DOHH2 (cell line): Measurements from ENCODE around the gene PKD2L2.

Experiments
- H3F3A ChIP-seq: fragments of 200-600 bp; sonication (generic), shearing (Covaris generic); 2 replicates; pipeline ENCODE4 v1.6.0; 2016; ENCODE audit warnings: antibody characterized with exemption, mild to moderate bottlenecking; ENCODE audit not compliant: control insufficient read depth, insufficient read depth
- H3K27ac ChIP-seq: fragments of 200-600 bp; sonication (generic); 2 replicates; pipeline ENCODE4 v1.5.1; 2014; ENCODE audit warnings: low read depth, mild to moderate bottlenecking, low read length, moderate library complexity
- H3K27me3 ChIP-seq: fragments of 200-600 bp; sonication (generic); 2 replicates; pipeline ENCODE4 v1.6.1; 2014; ENCODE audit warnings: mild to moderate bottlenecking, low read length, mixed read lengths; ENCODE audit not compliant: control insufficient read depth
- H3K36me3 ChIP-seq: fragments of 200-600 bp; sonication (generic); 2 replicates; pipeline ENCODE4 v1.6.1; 2014; ENCODE audit warnings: mild to moderate bottlenecking, low read length, moderate library complexity, mixed read lengths; ENCODE audit not compliant: control insufficient read depth
- H3K4me1 ChIP-seq: fragments of 200-600 bp; sonication (generic); 2 replicates; pipeline ENCODE4 v1.6.1; 2014; ENCODE audit warnings: mild to moderate bottlenecking, low read length, mixed read lengths; ENCODE audit not compliant: control insufficient read depth
- H3K4me2 ChIP-seq: fragments of 200-600 bp; sonication (generic); 2 replicates; pipeline ENCODE4 v1.6.0; 2014; ENCODE audit warnings: mild to moderate bottlenecking, low read length, moderate library complexity
- H3K4me3 ChIP-seq: fragments of 200-600 bp; sonication (generic); 2 replicates; pipeline ENCODE4 v1.5.1; 2014; ENCODE audit warnings: mild to moderate bottlenecking, low read length, mixed read lengths
- H3K79me2 ChIP-seq: fragments of 200-600 bp; sonication (generic); 2 replicates; pipeline ENCODE4 v1.6.1; 2014; ENCODE audit warnings: mild to moderate bottlenecking, low read length, mixed read lengths; ENCODE audit not compliant: control insufficient read depth
- H3K9me2 ChIP-seq: fragments of 200-600 bp; sonication (generic); replicated peaks from 2 replicates; pipeline ENCODE4 v1.6.1; 2014; ENCODE audit warnings: mild to moderate bottlenecking, low read length, mixed read lengths; ENCODE audit not compliant: control insufficient read depth
- H3K9me3 ChIP-seq: fragments of 200-600 bp; sonication (generic); 2 replicates; pipeline ENCODE4 v1.6.1; 2014; ENCODE audit warnings: antibody characterized with exemption, low read length, mixed read lengths; ENCODE audit not compliant: control insufficient read depth, insufficient read depth
- H4K20me1 ChIP-seq: fragments of 200-600 bp; sonication (generic); 2 replicates; pipeline ENCODE4 v1.6.0; 2014; ENCODE audit warnings: low read depth, mild to moderate bottlenecking, antibody characterized with exemption, low read length, moderate library complexity; ENCODE audit not compliant: control insufficient read depth, insufficient read depth
- CTCF ChIP-seq: fragments of 200-600 bp; sonication (generic); IDR thresholded peaks from one replicate; pipeline ENCODE4 v1.5.1; 2014; ENCODE audit warnings: antibody characterized with exemption, mild to moderate bottlenecking, low read depth, low read length; ENCODE audit not compliant: poor library complexity, severe bottlenecking
- EZH2phosphoT487 ChIP-seq: fragments of 200-600 bp; sonication (generic); IDR thresholded peaks from 2 replicates; pipeline ENCODE4 v1.6.1; 2017; ENCODE audit warnings: borderline replicate concordance, mild to moderate bottlenecking, antibody characterized with exemption, low read length, moderate library complexity, mixed read lengths

PKD2L2 gene

GRCh38 chr5:137921931-137922330 is 32.7 kb downstream of the PKD2L2 start:
- H3K9me3 ChIP-seq = no peaks in the 10 kb centered on the region
- TF ChIP-seq EZH2phosphoT487 (no peak), CTCF (no peak)
- H3K36me3 ChIP-seq = no peaks in the 10 kb centered on the region
- H3K9me2 ChIP-seq = no peaks in the 10 kb centered on the region
- H3K4me3 ChIP-seq = no peak overlapping the region
- H4K20me1 ChIP-seq = no peaks in the 10 kb centered on the region
- no peak overlapping the region for H3K4me2 ChIP-seq
- no peaks in the 10 kb centered on the region for H3K27me3 ChIP-seq
- H3K4me1 ChIP-seq = no peaks in the 10 kb centered on the region
- H3K79me2 ChIP-seq = no peaks in the 10 kb centered on the region
- no peaks in the 10 kb centered on the region for H3F3A ChIP-seq
- no peak overlapping the region for H3K27ac ChIP-seq

GRCh38 chr5:137923856-137924255 is 34.6 kb downstream of the PKD2L2 start:
- peaks cover 2% of the 10 kb centered on the region; the same call in 1 of the 2 replicates for H3F3A ChIP-seq
- H3K79me2 ChIP-seq = no peaks in the 10 kb centered on the region
- no peaks in the 10 kb centered on the region for H3K9me3 ChIP-seq
- H3K4me1 ChIP-seq = no peaks in the 10 kb centered on the region
- no peaks in the 10 kb centered on the region for H3K9me2 ChIP-seq
- H4K20me1 ChIP-seq = no peaks in the 10 kb centered on the region
- no peak overlapping the region for H3K4me2 ChIP-seq
- TF ChIP-seq CTCF (no peak), EZH2phosphoT487 (no peak)
- no peaks in the 10 kb centered on the region for H3K27me3 ChIP-seq
- no peak overlapping the region for H3K27ac ChIP-seq
- H3K36me3 ChIP-seq = no peaks in the 10 kb centered on the region
- H3K4me3 ChIP-seq = no peak overlapping the region

GRCh38 chr5:137932800-137933199 is 43.5 kb downstream of the PKD2L2 start:
- Histone ChIP-seq H3K9me3 (no peaks in the 10 kb centered on the region), H3K4me3 (no peak overlapping the region), H4K20me1 (no peaks in the 10 kb centered on the region), H3K9me2 (no peaks in the 10 kb centered on the region), H3K4me2 (no peak overlapping the region), H3K36me3 (peaks cover 9% of the 10 kb centered on the region), H3K27ac (no peak overlapping the region), H3K4me1 (peaks cover 16% of the 10 kb centered on the region), H3K79me2 (no peaks in the 10 kb centered on the region), H3K27me3 (no peaks in the 10 kb centered on the region), H3F3A (peaks cover 6% of the 10 kb centered on the region; the same call in 1 of the 2 replicates)
- TF ChIP-seq EZH2phosphoT487 = no peak
- TF ChIP-seq CTCF = no peak
